GM18507 (cell line): ENCODE results near the gene CEBPE.

ENCODE experiments used
- DNase-seq: peaks from one replicate; pipeline ENCODE4 v3.0.0; 2011; ENCODE audit warnings: low read depth; ENCODE audit not compliant: insufficient read length; ENCODE audit errors: extremely low spot score
- FAIRE-seq: peaks from 2 replicates; lab custom pipeline; 2011; peaks lifted over from hg19 to GRCh38; lab: Jason Lieb, UNC

CEBPE gene

DNA sequence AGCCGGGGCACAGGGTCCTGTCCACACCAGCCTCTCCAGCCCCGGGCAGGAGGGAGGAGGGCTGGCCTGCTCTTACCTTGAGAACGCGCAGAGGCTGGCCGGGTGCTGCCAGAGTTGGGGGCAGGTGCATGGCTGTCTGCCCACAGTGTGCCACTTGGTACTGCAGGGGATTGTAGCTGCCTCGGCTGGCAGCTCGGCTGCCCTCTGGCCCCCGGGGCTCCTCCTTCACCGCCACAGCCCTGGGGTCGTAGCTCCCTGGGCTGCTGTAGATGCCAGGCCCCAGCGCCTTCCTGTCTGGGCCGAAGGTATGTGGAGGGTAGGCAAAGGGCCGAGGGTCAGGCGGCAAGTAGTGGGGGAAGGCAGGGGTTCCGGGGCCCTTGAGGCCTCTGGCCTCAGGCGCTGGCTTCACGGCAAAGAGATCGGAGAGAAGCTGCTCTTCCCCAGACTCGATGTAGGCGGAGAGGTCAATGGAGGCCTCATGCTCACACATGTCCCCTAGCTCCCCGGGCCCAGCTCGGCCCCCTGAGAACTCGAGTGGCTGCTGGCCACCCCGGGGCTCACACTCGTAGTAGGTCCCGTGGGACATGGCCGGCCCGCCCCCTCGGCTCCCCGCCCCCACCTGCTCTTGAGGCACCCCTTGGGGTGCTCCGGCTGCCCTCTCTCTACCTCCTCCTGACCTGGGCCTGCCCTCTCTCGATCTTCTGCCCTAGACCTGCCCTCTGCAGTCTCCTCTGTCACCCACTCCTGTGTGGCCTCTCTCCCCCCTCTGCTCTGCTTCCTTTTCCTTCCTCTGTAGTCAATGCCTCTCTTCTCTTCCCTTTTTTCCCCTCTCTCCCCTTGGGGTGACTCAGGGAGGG, at the start of gene CEBPE:
Gene CEBPE, minus strand, starts transcription at position 750 of the 857 bp plus-strand sequence. Its CDS starts 164 bp downstream, at position 586.
- no peak for FAIRE-seq
- no peak for DNase-seq

DNA sequence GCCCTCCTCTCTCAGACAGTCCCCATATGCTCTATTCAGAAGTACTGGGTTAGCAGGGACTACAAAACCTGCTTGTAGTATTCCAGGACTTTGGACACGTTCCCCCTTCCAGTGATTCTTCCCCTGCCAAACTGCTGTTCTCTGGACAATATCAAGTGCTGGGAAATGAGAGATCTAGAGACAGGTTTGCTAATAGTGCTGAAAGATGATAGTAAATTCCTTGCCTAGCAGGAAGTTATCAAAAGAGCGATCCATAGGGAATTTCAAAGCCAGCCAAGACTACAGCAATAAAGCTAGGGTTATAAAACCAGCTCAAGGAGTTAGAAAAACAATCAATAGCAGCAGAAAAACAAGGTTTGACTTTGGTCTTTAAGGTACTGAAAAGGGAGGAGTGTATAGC, 49.2 kb upstream of the CEBPE start:
- no peak for DNase-seq
- FAIRE-seq, result no peak

DNA sequence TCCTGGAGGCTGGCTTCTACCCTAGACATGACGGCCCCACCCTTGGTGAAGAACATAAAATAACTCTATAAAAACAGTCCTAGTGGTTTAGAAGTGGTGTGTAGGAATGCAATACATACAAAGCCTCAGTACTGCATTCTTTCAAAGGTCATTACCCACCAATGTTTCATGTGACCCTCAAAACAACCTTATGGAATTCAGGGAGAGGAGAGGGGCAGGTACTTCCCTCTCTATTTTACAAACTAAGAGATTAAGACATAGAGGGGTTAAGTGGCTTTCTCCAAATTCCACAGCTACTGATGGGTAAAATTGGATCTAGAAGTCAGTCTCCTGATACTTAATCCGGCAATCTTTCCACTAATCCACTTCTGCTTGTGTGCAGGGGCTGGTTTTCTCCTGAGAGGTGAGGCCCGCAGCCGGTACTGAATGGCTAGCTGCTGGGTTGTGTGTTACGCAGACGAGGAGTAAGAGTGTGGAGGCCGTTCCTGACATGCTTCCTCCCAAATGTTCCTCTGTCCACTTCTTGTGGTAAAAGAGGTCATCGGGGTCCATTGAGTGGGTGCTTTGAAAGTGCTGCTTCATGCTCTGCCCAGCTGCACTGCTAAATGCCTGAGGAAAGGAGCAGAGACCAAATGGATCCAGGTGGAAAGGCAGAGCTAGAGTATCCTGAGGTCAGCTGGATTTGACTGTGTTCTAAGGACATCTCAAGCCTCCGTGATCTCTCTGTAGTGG, 48.2 kb upstream of the CEBPE start:
- FAIRE-seq, result no peak

DNA sequence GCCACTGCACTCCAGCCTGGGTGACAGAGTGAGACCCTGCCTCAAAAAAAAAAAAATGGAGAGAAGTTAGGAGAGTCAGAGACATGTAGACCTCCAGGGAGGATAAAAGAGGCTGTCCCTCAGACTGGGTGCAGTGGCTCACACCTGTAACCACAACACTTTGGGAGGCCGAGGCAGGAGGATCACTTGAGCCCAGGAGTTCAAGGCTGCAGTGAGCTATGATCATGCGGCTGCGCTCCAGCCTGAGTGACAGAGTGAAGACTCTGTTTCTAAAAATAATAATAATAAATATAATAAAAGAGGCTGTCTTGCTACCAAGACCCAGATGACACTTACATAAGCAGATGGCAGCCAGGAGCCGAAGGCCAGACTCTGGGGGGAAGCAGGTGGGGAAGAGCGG, 45.9 kb upstream of the CEBPE start:
- DNase-seq (no peak), FAIRE-seq (no peak)

More for the DNA sequence above, 48.2 kb upstream of the CEBPE start:
- DNase-seq, result no peak

DNA sequence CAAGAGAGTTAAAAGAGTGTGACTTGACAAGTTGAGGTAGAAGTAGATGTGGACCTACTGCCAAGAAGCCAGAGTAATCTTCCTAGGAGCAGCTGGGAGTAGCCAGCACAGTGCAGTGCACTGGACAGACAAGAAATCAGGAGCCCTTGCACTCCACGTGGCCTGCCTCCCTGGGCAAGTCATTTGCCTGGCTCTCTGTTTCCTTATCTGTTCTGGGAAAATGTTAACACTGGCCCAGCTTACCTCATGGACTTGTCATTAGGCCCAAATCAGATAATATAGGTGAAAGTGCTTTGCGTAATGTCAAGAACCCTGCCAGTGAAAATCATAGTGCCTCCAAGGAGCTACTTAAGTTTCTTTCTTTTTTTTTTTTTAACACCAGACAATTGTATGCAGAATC, 45.2 kb upstream of the CEBPE start:
- FAIRE-seq (no peak), DNase-seq (no peak)

DNA sequence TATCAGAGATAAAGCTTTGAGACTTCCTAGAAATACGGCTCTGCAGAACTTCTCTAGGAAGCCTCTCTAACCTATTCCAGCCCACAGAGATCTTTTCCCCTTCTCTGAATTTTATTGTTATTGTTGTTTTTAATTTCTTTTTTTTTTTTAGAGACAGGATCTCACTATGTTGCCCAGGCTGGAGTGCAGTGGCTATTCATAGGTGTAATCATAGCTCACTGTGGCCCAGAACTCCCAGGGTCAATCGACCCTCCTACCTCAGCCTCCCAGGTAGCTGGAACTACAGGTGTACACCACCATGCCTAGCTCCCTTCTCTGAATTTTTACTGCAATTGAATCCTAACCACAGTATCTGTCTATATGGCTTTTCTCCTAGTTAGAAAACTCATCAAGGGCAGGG, 44.8 kb upstream of the CEBPE start:
- FAIRE-seq, result no peak
- DNase-seq, result no peak

DNA sequence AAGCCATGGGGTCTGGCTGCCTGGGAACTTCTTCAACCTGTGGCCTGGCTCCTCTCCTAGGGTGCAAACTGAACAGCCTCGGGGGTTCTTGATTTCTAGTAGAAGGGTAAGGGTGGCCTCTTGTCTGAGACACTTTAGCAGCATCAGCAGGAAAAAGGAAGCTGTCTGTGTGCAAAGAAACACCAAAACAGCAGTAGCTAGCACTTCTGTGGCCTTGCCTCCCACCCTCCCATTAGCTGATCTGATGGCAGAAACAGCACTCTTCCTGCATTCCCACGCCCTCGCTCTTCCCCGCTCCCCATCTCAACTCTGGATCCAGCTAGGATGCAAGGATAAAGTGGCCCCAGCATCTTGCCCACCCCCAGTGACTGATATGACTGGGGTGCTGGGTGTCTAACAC, 43.7 kb upstream of the CEBPE start:
- DNase-seq, result no peak
- FAIRE-seq, result no peak

DNA sequence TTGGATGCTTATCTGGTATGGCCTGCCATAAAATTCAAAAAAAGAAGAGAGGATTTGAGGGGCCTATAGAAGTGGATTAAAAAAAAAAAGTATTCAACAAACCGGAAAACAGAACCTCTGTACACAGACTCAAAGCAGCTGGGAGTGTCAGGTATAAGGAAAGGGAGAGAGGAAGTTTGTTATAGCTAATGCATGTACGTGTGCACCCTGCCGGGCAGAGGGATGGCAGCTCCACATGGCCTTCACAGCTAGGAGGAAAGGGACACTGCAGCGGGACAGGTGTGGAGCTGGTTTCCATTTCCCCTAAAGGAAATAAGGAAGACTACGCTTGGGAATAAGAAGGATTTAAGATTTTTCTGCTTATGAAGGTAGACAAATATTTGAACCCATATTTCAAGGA, 43.0 kb upstream of the CEBPE start:
- DNase-seq (no peak), FAIRE-seq (no peak)

DNA sequence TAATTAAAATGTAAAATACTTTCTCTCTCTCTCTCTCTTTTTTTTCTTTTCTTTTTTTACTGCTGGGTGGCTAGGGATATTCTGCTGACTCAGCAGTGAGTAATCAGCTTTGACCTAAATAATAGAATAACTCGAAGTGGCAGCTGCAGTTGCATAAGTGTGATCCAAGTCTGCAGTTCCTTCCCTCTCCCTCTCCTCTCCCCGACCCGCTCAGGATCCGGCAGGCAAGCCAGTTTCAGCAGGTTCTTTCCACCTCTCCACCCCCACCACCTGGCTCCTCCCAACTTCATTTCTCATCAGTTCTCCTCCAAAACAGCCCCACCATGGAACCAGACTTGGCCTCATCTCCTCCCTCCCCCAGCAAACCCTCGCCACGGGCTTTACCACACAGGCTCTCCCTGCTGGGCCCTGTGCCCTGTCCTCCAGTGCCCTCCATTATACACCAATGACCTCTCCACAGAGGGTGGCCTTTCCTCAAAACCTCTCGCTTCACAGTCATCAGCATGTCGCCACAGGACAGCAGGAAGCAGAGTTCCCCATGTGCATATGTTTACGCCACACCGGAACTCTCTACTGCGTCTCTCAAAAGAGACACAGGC, 42.0 kb upstream of the CEBPE start:
- FAIRE-seq (no peak), DNase-seq (no peak)

DNA sequence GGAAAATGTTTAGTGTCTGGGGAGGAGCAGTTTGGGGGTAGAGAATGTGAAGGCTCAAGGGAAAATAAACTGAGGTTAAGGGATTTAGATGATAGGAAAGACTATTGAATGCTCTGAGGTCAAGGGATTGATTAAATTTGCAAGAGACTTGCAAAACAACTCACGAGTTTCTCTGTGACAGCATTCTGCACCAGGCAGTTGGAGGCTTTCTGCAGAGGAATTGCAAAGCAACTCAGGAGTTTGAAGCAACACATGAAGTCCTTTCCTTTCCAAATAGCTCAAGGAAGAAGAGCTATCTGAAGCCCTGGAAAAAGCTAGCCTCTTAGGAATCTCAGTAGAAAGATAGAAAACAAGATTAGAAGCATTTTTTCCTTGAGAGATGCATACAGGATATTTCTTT, 40.5 kb upstream of the CEBPE start:
- FAIRE-seq (no peak), DNase-seq (no peak)

DNA sequence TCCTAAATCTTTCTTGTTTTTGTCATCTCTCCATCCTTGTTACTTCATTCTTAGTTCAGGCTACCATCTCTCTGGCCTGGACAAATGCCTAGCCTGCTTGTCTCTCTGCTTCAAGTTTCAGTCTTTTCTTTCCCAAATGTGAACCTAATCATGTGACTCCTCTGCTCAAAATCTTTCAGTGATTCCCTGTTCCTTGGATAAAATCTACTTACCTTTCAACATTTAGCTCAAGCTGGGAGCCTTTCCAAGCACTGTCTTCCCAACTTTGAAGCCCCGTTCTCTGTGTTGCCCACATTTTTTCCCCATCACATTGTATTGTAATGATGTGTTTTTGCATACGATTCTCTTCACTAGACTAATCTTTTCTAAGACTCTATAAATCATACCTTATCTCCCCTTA, 39.7 kb upstream of the CEBPE start:
- no peak for DNase-seq
- FAIRE-seq, result no peak

DNA sequence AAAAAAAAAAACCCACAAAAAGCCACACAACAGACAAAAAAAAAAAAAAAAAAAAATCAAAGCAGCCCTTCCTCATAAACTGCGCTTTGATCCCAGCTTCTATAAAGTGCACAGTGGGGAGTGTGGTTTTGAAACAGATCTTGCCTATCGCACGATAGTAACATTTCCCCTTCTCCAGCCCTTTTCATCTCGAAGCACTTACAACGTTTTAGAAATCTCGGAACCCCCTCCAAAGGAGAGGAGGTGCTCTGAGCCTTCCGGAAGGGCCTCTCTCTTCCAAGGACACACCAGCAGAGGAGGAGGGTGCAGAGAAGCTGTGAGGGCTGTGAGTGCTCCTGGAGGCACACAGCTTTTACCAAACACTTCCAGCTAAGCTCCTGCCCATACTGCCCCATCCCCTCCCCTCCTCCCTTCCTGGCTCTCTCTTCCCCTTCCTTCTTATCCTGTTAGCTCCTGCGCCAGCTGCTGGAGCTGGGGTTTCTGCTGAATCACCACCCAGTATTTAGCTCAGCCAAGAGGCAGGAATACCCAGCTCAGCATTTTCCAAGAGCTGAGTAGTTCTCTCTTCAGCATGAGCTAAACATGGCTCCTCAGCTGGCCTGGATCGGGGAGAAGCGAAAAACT, 36.0 kb upstream of the CEBPE start:
- no peak for DNase-seq
- FAIRE-seq, result no peak

DNA sequence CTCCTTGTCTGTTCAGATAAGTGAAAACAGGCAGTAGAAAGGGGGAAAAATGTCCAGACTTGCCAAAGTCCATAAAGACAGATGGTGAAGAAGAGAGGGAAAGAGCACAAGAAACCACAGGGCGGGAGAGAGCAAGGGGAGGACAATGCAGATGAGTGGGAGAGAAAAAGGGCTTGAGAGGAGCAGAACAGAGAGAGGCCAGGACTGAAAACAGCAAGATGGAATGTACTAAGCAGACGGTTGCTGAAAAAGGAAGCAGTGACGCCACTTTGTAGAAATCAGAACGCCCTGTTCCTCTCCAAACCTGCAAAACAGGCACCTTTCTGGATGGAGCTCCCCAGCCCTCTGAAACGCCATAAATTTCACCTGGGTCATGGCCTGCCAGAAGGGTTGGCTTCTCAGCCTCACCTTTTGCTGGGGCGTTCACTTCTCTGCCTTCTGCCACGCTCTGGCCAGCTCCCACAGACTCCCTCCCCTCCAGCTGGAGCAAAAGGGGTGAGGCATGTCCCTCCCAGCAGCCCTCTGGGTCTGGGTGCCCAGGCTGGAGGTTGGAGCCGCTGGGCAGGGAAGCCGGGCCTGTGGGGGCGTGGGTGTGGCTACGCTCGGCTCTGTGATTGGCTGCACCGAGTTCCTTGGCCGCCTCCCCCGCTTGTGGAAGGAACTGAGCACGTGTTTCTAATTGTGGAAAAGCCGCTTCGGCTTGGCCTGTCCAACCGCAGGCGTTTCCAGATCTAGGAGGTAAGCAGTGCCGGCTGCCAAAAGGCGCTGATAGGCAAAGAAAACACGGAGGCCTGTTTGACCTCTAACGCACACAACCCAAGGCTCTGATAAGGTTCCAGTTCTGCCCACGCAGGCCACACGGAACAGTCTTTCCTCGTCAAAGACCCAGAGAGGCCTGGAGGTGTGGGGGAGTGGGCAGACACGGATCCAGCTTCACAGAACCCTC, 35.1 kb upstream of the CEBPE start:
- FAIRE-seq (no peak), DNase-seq (no peak)

DNA sequence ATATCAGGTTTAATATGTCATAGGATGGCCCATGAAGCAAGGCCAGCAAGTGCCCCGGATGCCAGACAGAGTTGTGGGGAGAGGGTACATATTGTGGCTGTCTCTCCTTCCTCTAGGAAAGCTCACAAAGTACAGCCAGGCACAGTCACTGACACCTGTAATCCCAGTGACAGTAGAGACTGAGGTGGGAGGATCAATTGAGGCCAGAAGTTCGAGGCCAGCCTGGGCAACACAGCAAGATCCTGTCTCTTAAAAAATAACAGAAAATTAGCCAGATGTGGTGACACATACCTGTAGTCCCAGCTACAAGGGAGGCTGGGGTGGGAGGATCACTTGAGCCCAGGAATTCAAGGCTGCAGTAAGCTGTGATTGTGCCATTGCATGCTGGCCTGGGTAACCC, 32.3 kb upstream of the CEBPE start:
- DNase-seq (no peak), FAIRE-seq (no peak)

DNA sequence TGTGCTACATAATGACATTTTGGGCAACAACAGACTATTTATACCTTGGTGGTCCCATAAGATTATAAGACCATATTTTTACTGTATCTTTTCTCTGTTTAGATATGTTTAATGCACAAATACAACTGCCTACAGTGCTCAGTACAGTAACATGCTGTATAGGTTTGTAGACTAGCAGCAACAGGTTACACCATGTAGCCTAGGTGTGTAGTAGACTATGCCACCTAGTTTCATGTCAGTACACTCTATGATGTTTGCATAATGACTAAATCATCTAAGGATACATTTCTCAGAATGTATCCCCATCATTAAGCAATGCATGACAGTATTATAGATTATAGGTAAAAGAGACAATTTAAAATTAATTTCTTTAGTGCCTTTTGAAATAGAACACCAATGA, 30.7 kb upstream of the CEBPE start:
- FAIRE-seq (no peak), DNase-seq (no peak)

DNA sequence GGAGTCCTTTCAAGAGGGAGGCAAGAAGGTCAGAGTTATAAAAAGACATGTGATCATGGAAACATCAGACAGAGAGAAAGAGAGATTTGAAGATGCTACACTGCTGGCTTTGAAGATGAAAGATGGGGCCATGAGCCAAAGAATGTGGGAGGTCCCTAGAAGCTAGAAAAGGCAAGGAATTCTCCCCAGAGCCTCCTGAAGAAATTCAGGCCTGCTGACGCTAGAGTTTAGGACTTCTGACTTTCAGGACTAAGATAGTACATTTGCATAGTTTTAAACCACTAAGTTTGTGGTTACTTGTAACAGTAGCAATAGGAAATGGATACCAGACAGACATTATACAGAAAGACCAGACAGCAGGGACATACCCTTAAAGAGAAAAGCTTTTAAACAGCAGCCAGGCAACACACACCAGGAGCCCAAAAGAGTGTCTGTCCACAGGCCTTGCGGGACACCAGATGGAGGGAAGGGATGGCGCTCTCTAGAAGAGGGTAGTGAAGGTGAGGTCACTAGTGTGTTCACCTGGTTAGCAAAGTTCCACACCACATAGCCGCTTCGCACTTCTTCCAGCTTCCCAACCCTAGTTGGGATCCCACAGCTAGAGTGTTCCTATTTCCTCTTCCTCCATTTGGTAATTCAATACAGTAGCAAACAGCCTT, 29.7 kb upstream of the CEBPE start:
- no peak for FAIRE-seq

DNA sequence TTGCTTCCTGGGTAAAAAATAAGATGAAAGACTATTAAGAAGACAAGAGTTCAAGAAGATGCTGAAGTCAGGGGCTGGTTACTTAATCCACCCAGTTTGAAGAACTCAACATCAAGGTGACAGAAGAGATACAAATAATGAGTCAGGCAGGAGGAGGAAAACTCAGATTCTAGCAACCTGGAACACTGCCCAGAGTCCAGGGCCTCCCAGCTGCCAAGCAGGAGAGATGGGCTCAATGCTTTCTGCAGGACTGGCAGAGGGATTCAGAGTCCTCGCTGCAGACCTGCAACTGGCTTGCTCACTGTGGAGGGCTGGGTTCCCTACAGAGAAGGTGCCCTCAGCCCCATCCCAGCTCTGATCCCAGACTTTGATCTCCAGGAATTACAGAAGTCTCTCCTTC, 28.6 kb upstream of the CEBPE start:
- DNase-seq, result no peak
- FAIRE-seq, result no peak

More for the DNA sequence above, 29.7 kb upstream of the CEBPE start:
- no peak for DNase-seq

DNA sequence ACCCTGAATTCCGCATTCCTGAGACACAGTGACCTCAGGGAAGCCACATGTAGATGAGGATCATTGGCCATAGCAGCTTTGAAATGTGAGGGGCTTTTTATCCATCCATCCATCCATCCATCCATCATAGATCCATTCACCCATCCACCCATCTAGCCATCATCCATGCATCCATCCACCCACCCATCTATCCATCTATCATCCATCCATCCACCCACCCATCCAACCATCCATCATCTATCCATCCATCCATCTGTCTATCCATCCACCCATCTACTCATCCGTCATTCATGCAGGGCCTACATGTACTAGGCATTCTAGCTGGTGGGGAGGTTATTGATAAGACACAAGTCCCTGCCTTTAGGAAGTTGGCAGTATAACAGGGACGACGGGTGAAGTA, 27.9 kb upstream of the CEBPE start:
- DNase-seq (no peak), FAIRE-seq (no peak)
